Measurements from ENCODE around the gene ERN1. TPM values are rescaled to one million over a fixed set of nuclear protein-coding genes. Genes with fewer than 3 reads are reported as not detected.

The ERN1 gene
- total RNA-seq, 1 donor = 12.7 TPM

DNA sequence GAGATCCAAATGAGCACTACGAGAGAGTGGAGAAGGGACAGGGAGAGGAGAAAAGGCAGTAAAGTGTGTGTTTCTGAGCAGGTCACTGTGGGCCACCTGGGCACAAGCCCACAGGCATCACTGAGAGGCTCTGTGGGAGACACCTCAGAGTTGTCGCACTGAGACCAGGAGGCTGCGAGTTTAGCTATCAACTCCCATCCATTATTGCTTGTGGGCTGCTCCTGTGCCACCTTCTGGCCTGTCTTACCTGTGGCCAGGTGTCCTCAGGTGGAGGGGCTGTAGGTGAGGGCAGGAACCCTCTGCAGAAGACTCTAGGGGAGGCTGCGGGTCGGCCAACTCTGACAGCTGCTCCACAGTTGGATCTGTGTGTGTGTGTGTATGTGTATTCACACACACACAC, 134.3 kb downstream of the ERN1 start:
- no peak overlapping the region for H2AFZ ChIP-seq (ENCODE audit: low read length)
- no peaks in the 10 kb centered on the region for H3K9me3 ChIP-seq (ENCODE audit: low read depth, low read length)
- H3K36me3 ChIP-seq (ENCODE audit: insufficient read depth, low read length) = no peaks in the 10 kb centered on the region
- H3K4me1 ChIP-seq (ENCODE audit: insufficient read depth, low read length) = peaks cover 6% of the 10 kb centered on the region
- no peak overlapping the region for H3K27ac ChIP-seq (ENCODE audit: low read depth, low read length)
- no peak overlapping the region for H3K4me3 ChIP-seq (ENCODE audit: insufficient read depth, low read length)
- no peak overlapping the region for H3K4me2 ChIP-seq (ENCODE audit: insufficient read depth, low read length)
- no peaks in the 10 kb centered on the region for H4K20me1 ChIP-seq (ENCODE audit: insufficient read depth, low read length)
- TF ChIP-seq, protein P1, sequence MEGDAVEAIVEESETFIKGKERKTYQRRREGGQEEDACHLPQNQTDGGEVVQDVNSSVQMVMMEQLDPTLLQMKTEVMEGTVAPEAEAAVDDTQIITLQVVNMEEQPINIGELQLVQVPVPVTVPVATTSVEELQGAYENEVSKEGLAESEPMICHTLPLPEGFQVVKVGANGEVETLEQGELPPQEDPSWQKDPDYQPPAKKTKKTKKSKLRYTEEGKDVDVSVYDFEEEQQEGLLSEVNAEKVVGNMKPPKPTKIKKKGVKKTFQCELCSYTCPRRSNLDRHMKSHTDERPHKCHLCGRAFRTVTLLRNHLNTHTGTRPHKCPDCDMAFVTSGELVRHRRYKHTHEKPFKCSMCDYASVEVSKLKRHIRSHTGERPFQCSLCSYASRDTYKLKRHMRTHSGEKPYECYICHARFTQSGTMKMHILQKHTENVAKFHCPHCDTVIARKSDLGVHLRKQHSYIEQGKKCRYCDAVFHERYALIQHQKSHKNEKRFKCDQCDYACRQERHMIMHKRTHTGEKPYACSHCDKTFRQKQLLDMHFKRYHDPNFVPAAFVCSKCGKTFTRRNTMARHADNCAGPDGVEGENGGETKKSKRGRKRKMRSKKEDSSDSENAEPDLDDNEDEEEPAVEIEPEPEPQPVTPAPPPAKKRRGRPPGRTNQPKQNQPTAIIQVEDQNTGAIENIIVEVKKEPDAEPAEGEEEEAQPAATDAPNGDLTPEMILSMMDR (IDR thresholded peaks at IDR 0.05; ENCODE audit: extremely low read depth, low read depth, low read length) = no peak
- peaks cover 55% of the 10 kb centered on the region for H3K27me3 ChIP-seq (ENCODE audit: insufficient read depth, low read length)
- H3K79me2 ChIP-seq (ENCODE audit: insufficient read depth, low read length) = no peaks in the 10 kb centered on the region
- peak; percentile 48 for DNase-seq (ENCODE audit: insufficient read length, low spot score, missing footprints)

DNA sequence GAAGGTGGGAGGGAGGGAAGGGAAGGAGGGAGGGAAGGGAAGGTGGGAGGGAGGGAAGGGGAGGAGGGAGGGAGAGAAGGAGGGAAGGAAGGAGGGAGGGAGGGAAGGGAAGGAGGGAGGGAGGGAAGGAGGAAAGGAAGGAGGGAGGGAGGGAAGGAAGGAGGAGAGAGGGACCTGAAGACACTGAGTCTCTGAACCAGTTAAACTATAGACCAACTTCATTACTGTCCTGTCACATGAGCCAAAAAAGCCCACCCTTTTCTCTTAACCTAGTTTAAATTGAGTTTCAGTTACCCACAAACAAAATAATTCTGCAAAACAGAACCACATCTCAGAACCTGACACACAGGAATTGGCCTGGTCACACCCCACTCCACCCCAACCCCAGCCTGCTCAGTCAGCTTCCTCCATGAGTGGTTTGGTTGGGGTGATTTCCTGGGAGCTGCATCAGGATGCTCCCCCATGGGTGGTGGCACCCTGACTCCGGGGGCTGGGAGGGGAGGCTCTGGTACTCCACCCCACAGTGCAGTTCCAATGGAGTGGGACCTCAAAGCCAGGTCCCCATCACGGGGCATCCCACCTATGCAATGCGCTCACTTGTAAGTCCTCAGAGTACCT, 136.5 kb downstream of the ERN1 start:
- Histone ChIP-seq H3K4me2 (ENCODE audit: insufficient read depth, low read length) (no peak overlapping the region), H3K27me3 (ENCODE audit: insufficient read depth, low read length) (peaks cover 67% of the 10 kb centered on the region)

DNA sequence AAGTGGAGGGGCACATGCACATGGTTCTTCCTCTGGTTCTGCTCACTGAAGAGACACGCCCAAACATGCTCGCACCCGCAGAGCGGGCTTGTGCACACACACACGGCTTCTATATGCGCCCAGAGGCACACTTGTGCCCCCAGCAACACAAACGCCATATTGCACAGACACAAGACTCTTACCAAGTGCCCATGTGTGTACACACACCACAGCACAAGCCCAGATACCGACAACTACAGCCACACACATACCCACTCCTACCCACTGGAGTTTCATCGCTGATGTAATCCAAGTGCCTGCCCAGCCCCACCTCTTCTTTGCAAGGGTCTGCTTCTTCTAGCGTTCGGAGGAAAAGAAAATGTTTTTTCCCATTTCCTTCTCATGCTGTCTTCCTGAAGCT, 138.3 kb downstream of the ERN1 start:
- Histone ChIP-seq H3K27me3 (ENCODE audit: insufficient read depth, low read length) (peaks cover 50% of the 10 kb centered on the region), H3K4me1 (ENCODE audit: insufficient read depth, low read length) (no peaks in the 10 kb centered on the region), H3K4me3 (ENCODE audit: insufficient read depth, low read length) (no peak overlapping the region), H3K9me3 (ENCODE audit: low read depth, low read length) (no peaks in the 10 kb centered on the region), H3K27ac (ENCODE audit: low read depth, low read length) (no peak overlapping the region), H2AFZ (ENCODE audit: low read length) (no peak overlapping the region), H3K36me3 (ENCODE audit: insufficient read depth, low read length) (no peaks in the 10 kb centered on the region), H4K20me1 (ENCODE audit: insufficient read depth, low read length) (no peaks in the 10 kb centered on the region), H3K79me2 (ENCODE audit: insufficient read depth, low read length) (no peaks in the 10 kb centered on the region), H3K4me2 (ENCODE audit: insufficient read depth, low read length) (no peak overlapping the region)
- peak; percentile 39 for DNase-seq (ENCODE audit: insufficient read length, low spot score, missing footprints)
- TF ChIP-seq, protein P1 (IDR thresholded peaks at IDR 0.05; ENCODE audit: extremely low read depth, low read depth, low read length) = no peak

More for the DNA sequence above, 136.5 kb downstream of the ERN1 start:
- DNase-seq (ENCODE audit: insufficient read length, low spot score, missing footprints) = peak; percentile 22
- H2AFZ ChIP-seq (ENCODE audit: low read length) = no peak overlapping the region
- no peaks in the 10 kb centered on the region for H3K36me3 ChIP-seq (ENCODE audit: insufficient read depth, low read length)
- no peak overlapping the region for H3K4me3 ChIP-seq (ENCODE audit: insufficient read depth, low read length)
- H3K79me2 ChIP-seq (ENCODE audit: insufficient read depth, low read length) = no peaks in the 10 kb centered on the region
- H3K27ac ChIP-seq (ENCODE audit: low read depth, low read length) = no peak overlapping the region
- H4K20me1 ChIP-seq (ENCODE audit: insufficient read depth, low read length) = no peaks in the 10 kb centered on the region
- no peaks in the 10 kb centered on the region for H3K9me3 ChIP-seq (ENCODE audit: low read depth, low read length)
- TF ChIP-seq, protein P1 (IDR thresholded peaks at IDR 0.05; ENCODE audit: extremely low read depth, low read depth, low read length) = no peak
- peaks cover 6% of the 10 kb centered on the region for H3K4me1 ChIP-seq (ENCODE audit: insufficient read depth, low read length)

DNA sequence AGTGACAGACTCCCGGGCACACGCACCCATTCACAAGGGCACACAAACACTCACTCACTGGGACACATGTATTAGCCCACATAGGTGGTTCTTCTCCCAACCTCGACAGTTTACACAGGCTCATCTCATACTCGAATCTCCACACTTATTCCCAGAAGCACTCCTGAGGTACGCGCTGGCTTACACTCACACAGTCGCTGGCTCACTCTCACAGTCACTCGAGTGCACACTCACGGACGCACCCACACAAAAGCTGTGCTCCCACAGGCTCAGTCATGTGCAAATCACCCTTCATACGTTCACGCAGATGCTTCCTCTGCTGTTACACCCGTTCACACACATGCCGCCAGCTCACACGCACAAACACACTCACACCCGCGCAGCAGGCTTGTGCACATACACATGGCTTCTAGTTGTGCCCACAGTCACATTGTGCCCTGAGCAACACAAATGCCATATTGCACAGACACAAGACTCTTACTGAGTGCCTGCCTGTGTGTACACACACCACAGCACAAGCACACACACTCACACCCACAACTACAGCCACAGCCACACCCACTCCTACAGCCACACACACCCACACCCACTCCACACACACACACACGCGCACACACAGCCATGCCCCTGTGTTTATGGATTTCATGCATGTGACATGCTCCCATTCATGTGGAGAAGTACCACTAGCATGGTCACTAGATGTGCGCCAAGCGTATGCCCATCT, 140.2 kb downstream of the ERN1 start:
- Histone ChIP-seq H3K27me3 (ENCODE audit: insufficient read depth, low read length) (peaks cover 40% of the 10 kb centered on the region), H3K4me3 (ENCODE audit: insufficient read depth, low read length) (no peak overlapping the region), H3K36me3 (ENCODE audit: insufficient read depth, low read length) (no peaks in the 10 kb centered on the region), H4K20me1 (ENCODE audit: insufficient read depth, low read length) (no peaks in the 10 kb centered on the region), H3K9me3 (ENCODE audit: low read depth, low read length) (no peaks in the 10 kb centered on the region), H3K4me1 (ENCODE audit: insufficient read depth, low read length) (peaks cover 6% of the 10 kb centered on the region), H3K79me2 (ENCODE audit: insufficient read depth, low read length) (no peaks in the 10 kb centered on the region), H3K27ac (ENCODE audit: low read depth, low read length) (no peak overlapping the region), H3K4me2 (ENCODE audit: insufficient read depth, low read length) (no peak overlapping the region), H2AFZ (ENCODE audit: low read length) (no peak overlapping the region)
- peak; percentile 30 for DNase-seq (ENCODE audit: insufficient read length, low spot score, missing footprints)
- TF ChIP-seq, protein P1 (IDR thresholded peaks at IDR 0.05; ENCODE audit: extremely low read depth, low read depth, low read length) = no peak
